ENCODE data around the gene SCAMP4.
A peak's percentile ranks its signal among the peaks of the same experiment; 100 is the strongest.

The SCAMP4 gene

GRCh38 chr19:1929021-1929742 lies 24.0 kb downstream of the SCAMP4 start:
- H3K4me3 ChIP-seq (ENCODE audit: control insufficient read depth, low read depth, low read length) = peak overlapping the region; percentile 42
- TF ChIP-seq CTCF (IDR thresholded peaks at IDR 0.05; ENCODE audit: control insufficient read depth, insufficient read depth, low read depth, low read length, missing control alignments) = peak; percentile 94
- DNase-seq (ENCODE audit: low read depth) = no peak

DNA sequence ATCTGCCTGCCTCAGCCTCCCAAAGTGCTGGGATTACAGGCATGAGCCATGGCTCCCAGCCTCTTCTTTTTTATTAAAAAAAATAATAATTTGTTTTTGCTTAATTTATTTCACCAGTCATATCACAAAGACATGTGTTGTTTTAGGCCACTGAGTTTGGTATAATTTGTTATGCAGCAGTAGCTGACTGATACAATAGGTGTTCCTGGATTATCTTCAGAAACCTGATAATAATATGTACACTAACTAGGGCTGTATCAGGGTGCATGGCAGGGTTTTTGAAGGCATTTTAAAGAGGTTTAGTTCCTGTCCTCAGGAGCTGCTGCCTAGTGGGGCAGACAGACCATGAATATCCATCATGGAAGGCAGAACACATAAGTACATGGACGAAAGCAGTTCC lies 26.2 kb downstream of the SCAMP4 start:
- H3K4me3 ChIP-seq (ENCODE audit: control insufficient read depth, low read depth, low read length) = no peak overlapping the region
- no peak for DNase-seq (ENCODE audit: low read depth)
- TF ChIP-seq CTCF (IDR thresholded peaks at IDR 0.05; ENCODE audit: control insufficient read depth, insufficient read depth, low read depth, low read length, missing control alignments) = no peak

- DNase-seq (ENCODE audit: low read depth) = no peak
- TF ChIP-seq CTCF (IDR thresholded peaks at IDR 0.05; ENCODE audit: control insufficient read depth, insufficient read depth, low read depth, low read length, missing control alignments) = no peak
- no peak overlapping the region for H3K4me3 ChIP-seq (ENCODE audit: control insufficient read depth, low read depth, low read length)
Observed at GRCh38 chr19:1932395-1932794, 27.2 kb downstream of the SCAMP4 start.

DNA sequence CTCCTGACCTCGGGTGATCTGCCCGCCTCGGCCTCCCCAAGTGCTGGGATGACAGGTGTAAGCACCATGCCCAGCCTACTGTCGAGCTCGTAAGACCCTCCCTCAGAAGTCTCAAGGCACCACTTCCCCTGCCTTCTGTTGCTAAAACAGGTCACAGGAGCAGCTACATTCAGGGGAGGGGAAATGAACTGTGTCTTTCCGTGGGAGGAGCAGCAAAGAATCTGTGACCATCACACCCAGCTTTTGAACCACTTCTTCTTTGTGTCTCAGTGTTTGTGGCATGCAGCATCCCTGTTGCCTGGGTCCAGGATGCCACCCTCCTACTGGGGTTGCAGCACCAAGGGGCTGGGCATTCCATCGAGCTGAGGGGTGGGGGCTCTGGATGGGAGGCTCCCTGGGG lies 28.0 kb downstream of the SCAMP4 start:
- no peak for DNase-seq (ENCODE audit: low read depth)
- no peak overlapping the region for H3K4me3 ChIP-seq (ENCODE audit: control insufficient read depth, low read depth, low read length)
- TF ChIP-seq CTCF (IDR thresholded peaks at IDR 0.05; ENCODE audit: control insufficient read depth, insufficient read depth, low read depth, low read length, missing control alignments) = no peak

GRCh38 chr19:1933942-1934341 lies 28.7 kb downstream of the SCAMP4 start:
- DNase-seq (ENCODE audit: low read depth) = no peak
- TF ChIP-seq CTCF (IDR thresholded peaks at IDR 0.05; ENCODE audit: control insufficient read depth, insufficient read depth, low read depth, low read length, missing control alignments) = no peak
- H3K4me3 ChIP-seq (ENCODE audit: control insufficient read depth, low read depth, low read length) = no peak overlapping the region

DNA sequence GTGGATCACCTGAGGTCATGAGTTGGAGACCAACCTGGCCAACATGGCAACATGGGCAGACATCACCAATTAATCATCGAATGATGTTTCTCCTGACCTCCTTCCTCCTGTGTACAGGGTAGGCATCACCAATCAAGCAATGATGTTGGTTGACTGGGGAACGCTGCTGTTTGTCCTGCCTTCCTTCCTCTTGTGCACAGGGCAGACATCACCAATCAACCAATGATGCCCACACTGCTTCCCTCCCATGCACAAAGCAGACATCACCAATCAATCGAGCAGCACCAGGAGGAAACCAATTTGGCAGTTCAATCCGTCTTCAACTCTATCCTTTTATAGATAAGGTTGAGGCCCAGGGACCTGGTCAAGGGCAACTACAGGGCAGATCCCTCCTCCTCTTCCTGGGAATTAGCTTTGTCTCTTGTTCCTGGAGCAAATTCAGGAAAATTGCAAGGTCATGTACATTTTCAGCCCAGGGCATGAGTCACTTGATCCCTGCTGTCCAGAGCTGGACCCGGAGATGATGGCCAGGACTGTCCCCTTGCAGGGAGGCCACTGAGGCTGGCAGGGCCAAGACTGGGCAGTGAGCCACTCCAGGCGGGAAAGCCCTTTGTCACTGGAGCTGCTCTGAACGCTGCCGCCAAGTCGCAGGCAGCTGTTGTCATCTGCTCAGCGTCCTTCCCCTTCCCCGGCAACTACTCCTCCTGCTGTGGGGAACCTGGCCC lies 30.4 kb downstream of the SCAMP4 start:
- TF ChIP-seq CTCF (IDR thresholded peaks at IDR 0.05; ENCODE audit: control insufficient read depth, insufficient read depth, low read depth, low read length, missing control alignments) = no peak
- H3K4me3 ChIP-seq (ENCODE audit: control insufficient read depth, low read depth, low read length) = no peak overlapping the region
- DNase-seq (ENCODE audit: low read depth) = no peak
